ENCODE results near the gene DNMT3A.

Gene DNMT3A

DNA sequence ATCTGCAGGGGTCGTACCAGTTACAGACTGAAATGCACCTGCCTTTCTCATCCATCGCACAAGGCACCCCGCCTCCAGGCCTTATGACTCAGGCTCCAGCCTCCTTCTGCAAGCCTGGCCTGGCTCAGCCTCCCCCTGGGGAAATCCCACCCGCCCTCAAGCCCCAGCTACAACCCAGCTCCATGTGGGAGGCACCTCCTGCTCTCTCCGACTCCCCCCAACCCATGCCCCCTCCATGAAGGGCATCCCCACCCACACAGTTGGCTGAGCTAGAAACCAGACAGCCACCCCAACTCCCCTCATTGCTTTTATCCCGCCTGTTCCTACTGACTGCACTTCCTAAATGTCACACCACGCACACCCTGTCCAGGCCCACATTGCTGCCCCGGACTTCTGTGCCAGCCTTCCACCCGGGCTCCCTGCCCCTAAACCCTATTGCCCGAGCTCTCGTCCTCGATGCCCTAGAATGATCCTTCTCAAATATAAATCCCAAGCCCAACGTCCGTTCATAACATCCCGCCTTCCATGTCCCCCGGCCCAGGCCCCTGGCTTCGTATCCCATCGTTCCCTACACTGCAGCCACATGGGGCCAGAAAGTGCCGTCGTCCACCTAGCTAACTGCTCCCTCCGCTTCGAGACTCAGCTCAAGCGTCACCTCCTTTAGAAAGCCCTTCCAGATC, 9.9 kb downstream of the DNMT3A start:
- Mint-ChIP-seq H3K27ac (peak overlapping the region; percentile 88), H3K4me1 (ENCODE audit: low read depth) (peaks cover 70% of the 10 kb centered on the region), H3K36me3 (ENCODE audit: low read depth) (peaks cover 38% of the 10 kb centered on the region), H3K9me3 (peaks cover 6% of the 10 kb centered on the region), H3K27me3 (no peaks in the 10 kb centered on the region), H3K4me3 (peak overlapping the region; percentile 15)

GRCh38 chr2:25330937-25331336, 10.8 kb downstream of the DNMT3A start:
- Mint-ChIP-seq H3K36me3 (ENCODE audit: low read depth) (peaks cover 46% of the 10 kb centered on the region), H3K4me1 (ENCODE audit: low read depth) (peaks cover 65% of the 10 kb centered on the region), H3K4me3 (no peak overlapping the region)

GRCh38 chr2:25330273-25330672, 11.5 kb downstream of the DNMT3A start:
- Mint-ChIP-seq H3K27ac (no peak overlapping the region), H3K27me3 (no peaks in the 10 kb centered on the region), H3K4me3 (no peak overlapping the region), H3K9me3 (peaks cover 6% of the 10 kb centered on the region), H3K4me1 (ENCODE audit: low read depth) (peaks cover 64% of the 10 kb centered on the region), H3K36me3 (ENCODE audit: low read depth) (peaks cover 49% of the 10 kb centered on the region)

More at GRCh38 chr2:25330937-25331336, 10.8 kb downstream of the DNMT3A start:
- Mint-ChIP-seq H3K27ac (peak overlapping the region; percentile 88), H3K27me3 (no peaks in the 10 kb centered on the region), H3K9me3 (peaks cover 6% of the 10 kb centered on the region)

DNA sequence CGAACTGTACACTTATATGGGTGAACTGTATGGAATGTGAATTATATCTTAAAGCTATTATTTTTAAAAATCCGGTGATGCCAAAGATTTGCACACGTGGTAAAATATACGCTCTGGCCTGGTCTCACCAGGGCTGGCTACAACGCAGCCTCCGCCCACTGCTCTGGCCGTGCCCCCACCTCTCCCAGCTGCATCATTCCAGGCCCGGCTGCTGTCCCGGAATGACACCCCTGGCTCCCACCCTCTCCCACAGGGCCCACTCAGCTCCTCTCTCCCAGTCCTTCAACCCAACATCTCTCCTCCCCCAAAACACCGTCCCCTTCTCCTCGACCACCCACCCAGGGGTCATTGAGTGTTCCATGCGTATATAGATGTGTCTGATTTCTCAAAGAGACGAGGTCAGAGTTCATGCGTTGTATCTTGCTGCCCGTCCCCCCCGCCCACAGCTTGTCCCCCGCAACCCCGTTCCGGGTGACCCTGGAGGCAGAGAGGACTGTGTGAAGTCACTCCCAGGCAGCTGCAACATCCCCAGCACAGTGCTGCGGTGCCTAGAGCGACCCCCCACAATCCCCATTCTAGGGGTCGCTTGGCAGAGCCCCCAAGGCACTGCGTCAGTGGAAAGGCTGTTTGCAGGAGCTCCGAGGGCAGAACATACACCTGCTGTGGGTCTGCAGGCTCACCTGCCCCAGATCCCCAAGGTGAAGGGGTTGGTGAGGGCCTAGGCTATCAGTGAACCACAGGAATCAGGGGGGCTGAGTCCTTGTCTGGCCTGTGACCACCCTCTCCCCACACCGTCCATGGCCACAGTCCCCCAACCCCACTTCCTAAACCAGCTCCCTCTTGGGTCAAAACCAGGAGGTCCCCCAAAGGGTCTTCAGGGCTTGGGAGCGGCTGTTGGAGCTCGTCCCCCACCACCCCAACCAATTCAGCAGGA, 13.3 kb downstream of the DNMT3A start:
- Mint-ChIP-seq H3K9me3 (peaks cover 6% of the 10 kb centered on the region), H3K4me3 (no peak overlapping the region), H3K27ac (no peak overlapping the region), H3K36me3 (ENCODE audit: low read depth) (peaks cover 49% of the 10 kb centered on the region), H3K27me3 (no peaks in the 10 kb centered on the region), H3K4me1 (ENCODE audit: low read depth) (peaks cover 64% of the 10 kb centered on the region)

- H3K4me3 Mint-ChIP-seq: no peak overlapping the region
Observed at GRCh38 chr2:25326326-25327013, 15.3 kb downstream of the DNMT3A start.

GRCh38 chr2:25324905-25325592, 16.7 kb downstream of the DNMT3A start:
- Mint-ChIP-seq H3K27ac (peak overlapping the region; percentile 72), H3K9me3 (peaks cover 6% of the 10 kb centered on the region), H3K4me1 (ENCODE audit: low read depth) (peaks cover 66% of the 10 kb centered on the region), H3K27me3 (no peaks in the 10 kb centered on the region), H3K4me3 (no peak overlapping the region), H3K36me3 (ENCODE audit: low read depth) (peaks cover 52% of the 10 kb centered on the region)

More at GRCh38 chr2:25326326-25327013, 15.3 kb downstream of the DNMT3A start:
- peaks cover 64% of the 10 kb centered on the region for H3K4me1 Mint-ChIP-seq (ENCODE audit: low read depth)
- H3K36me3 Mint-ChIP-seq (ENCODE audit: low read depth): peaks cover 52% of the 10 kb centered on the region
- peak overlapping the region; percentile 1 for H3K27ac Mint-ChIP-seq
- peaks cover 6% of the 10 kb centered on the region for H3K9me3 Mint-ChIP-seq
- no peaks in the 10 kb centered on the region for H3K27me3 Mint-ChIP-seq

DNA sequence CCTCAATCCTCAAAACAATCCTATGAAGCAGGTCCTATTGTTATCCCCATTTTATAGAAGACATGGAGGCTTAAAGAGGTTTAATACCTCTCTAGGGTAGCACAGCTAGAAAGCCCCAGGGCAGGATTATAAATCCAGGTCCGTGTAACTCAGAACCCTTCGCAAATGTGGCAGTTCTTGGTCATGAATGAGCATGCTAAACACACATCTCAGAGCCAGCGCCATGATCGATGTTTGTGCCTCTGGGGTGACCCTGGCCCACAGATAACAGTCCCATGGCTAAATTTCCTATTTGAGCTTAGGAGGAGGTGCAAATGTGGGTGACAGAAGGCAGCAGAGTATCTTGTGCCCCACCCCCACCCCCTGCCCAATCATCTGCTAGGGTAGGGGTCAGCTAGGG, 17.5 kb downstream of the DNMT3A start:
- H3K36me3 Mint-ChIP-seq (ENCODE audit: low read depth): peaks cover 50% of the 10 kb centered on the region
- peak overlapping the region; percentile 94 for H3K27ac Mint-ChIP-seq
- no peak overlapping the region for H3K4me3 Mint-ChIP-seq
- H3K27me3 Mint-ChIP-seq: no peaks in the 10 kb centered on the region
- peaks cover 6% of the 10 kb centered on the region for H3K9me3 Mint-ChIP-seq
- H3K4me1 Mint-ChIP-seq (ENCODE audit: low read depth): peaks cover 68% of the 10 kb centered on the region

DNA sequence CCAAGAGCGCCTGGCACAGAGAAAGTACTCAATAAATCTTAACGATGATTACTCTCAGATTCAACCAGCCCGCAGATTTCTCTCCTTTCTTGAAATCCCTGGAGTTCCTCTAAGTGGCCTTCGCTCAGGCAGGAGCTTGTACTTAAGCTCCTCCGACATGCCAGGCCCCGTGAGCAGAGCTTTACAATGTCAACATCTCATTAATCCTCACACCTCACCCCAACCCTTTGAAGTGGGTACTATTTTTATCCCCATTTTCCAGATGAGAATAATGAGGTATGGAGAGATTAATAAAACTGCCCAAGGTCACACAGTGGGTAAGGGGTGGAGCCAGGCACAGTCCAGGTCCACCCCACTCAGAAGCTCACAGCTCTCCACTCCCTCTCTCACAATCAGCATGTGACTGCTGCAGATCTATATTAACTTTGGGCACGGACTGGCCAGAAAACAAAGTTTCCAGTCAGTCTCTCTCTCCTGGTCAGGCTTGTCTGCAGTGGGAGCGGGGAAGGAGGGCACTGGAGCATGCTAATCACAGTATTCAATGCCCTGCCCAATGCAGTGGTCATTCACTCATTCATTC, 18.0 kb downstream of the DNMT3A start:
- H3K27me3 Mint-ChIP-seq: no peaks in the 10 kb centered on the region
- peaks cover 70% of the 10 kb centered on the region for H3K4me1 Mint-ChIP-seq (ENCODE audit: low read depth)
- peaks cover 51% of the 10 kb centered on the region for H3K36me3 Mint-ChIP-seq (ENCODE audit: low read depth)
- peak overlapping the region; percentile 74 for H3K4me3 Mint-ChIP-seq
- H3K27ac Mint-ChIP-seq: peak overlapping the region; percentile 94
- peaks cover 6% of the 10 kb centered on the region for H3K9me3 Mint-ChIP-seq

DNA sequence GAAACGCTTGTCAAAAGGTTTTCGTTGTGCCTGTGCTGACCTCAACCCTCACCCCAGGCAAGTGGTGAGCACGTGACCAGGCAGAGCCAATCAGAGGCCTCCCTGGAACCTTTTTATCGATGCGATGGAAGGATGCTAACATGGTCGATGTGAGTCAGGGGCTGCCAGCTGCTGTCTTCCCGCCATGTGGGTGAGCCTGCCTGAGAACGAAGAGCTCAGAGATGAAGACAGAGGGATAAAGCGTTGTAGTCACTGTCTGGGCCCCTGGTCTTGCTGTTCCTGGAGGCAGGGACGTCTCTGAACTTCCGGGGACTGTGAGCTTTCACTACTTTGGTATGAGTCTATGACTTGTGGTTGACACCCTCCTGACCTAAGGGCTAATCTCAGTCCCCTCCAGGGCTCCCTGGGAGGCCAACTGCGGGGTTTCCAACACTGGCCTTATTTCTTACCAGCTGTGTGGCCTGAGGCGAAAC, 18.6 kb downstream of the DNMT3A start:
- H3K4me3 Mint-ChIP-seq: peak overlapping the region; percentile 74
- peak overlapping the region; percentile 94 for H3K27ac Mint-ChIP-seq
- peaks cover 70% of the 10 kb centered on the region for H3K4me1 Mint-ChIP-seq (ENCODE audit: low read depth)
- H3K36me3 Mint-ChIP-seq (ENCODE audit: low read depth): peaks cover 51% of the 10 kb centered on the region
- peaks cover 6% of the 10 kb centered on the region for H3K9me3 Mint-ChIP-seq
- H3K27me3 Mint-ChIP-seq: no peaks in the 10 kb centered on the region

DNA sequence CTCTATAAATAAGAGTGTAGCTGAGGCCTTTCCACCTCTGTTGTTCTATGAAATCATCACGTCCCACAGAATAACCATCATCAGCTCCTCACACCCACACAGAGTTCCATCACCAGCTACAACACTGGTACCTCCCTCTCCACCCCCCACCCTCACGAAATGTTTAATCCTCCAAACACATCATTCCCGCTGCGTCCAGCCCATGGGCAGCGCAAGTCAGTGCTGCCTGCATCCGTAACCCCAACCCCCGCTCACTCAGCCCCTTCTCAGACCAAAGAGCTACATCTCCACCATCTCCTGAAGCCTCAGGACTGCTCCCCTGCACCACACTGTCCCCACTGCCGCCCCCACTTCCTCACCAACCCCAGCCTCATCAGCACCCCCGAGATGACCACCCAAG, 19.4 kb downstream of the DNMT3A start:
- Mint-ChIP-seq H3K4me3 (peak overlapping the region; percentile 74), H3K4me1 (ENCODE audit: low read depth) (peaks cover 78% of the 10 kb centered on the region), H3K27ac (peak overlapping the region; percentile 94), H3K27me3 (no peaks in the 10 kb centered on the region), H3K9me3 (no peaks in the 10 kb centered on the region), H3K36me3 (ENCODE audit: low read depth) (peaks cover 44% of the 10 kb centered on the region)

DNA sequence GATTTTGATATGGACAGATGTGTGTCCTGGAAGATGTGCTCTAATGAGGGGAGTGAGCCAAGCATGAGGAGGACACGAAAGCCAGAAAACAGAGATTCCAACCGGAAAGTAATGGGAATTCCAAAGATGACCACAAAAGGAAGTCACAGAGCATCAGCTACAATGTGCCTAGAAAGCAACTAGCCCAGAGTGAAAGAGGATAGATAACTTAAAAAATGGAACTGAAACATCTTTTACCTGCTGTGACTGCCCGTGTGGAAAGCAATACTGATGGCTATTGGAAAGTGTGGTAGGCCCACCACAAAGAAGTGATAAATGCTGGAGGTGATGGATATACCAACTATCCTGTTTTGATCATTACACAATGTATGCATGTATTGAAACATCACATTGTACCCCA, 21.6 kb downstream of the DNMT3A start:
- Mint-ChIP-seq H3K4me1 (ENCODE audit: low read depth) (peaks cover 90% of the 10 kb centered on the region), H3K36me3 (ENCODE audit: low read depth) (peaks cover 33% of the 10 kb centered on the region), H3K27me3 (no peaks in the 10 kb centered on the region), H3K9me3 (no peaks in the 10 kb centered on the region), H3K27ac (peak overlapping the region; percentile 72), H3K4me3 (no peak overlapping the region)

DNA sequence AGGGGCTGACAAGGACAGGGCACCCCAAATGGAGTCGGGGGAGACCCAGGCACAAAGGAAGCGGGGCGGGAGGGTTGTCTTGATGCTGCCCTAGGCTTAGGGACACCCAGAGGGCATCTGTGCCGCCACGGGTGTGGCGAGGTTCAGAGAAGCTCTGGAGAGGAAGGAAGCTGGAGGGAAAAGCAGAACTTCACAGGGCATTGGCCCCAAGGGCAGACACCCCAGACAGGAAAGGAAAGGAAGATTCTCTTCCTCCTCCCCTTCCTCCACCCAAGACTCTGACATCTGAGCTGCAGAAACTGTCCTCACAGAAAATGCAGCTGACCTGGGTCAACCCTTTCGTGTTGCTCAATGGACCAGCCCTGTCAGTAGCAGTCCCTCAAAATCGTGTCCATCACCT, 25.6 kb downstream of the DNMT3A start:
- Mint-ChIP-seq H3K4me3 (no peak overlapping the region), H3K27ac (peak overlapping the region; percentile 97), H3K36me3 (ENCODE audit: low read depth) (peaks cover 32% of the 10 kb centered on the region), H3K9me3 (no peaks in the 10 kb centered on the region), H3K27me3 (no peaks in the 10 kb centered on the region), H3K4me1 (ENCODE audit: low read depth) (peaks cover 78% of the 10 kb centered on the region)

DNA sequence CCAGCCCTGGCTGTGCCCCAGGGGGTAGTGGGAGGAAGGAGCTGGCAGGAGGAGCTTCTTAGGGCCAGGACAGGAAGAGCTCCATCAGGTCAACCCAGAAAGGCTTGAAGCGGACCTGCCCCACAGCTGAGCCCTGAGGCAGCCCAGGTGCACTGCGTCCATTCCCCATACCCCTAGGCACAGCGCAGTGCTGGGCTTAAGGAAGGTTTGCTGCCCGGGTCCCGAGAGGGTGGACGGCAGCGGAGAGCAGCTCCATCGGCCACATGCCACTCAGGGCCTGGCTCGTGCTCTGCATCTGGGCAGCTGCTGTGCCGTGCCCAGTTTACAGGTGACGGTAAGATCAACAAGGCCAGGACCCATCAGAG, 26.4 kb downstream of the DNMT3A start:
- Mint-ChIP-seq H3K27ac (peak overlapping the region; percentile 97), H3K36me3 (ENCODE audit: low read depth) (peaks cover 29% of the 10 kb centered on the region), H3K9me3 (no peaks in the 10 kb centered on the region), H3K27me3 (no peaks in the 10 kb centered on the region), H3K4me1 (ENCODE audit: low read depth) (peaks cover 79% of the 10 kb centered on the region), H3K4me3 (no peak overlapping the region)

Data from stimulated activated naive CD8-positive, alpha-beta T cell treated with anti-CD3 and anti-CD28 coated beads, Interleukin-15, Interleukin-2, amounts not matched to agents 100 ng/mL and 50 ng/mL, for 24 hours (primary cell).